ENCODE results near the gene CASQ1.

GRCh38 chr1:160196143-160196542 is 5.8 kb downstream of the CASQ1 start:
- no peak for TF ChIP-seq YY1 (IDR thresholded peaks at IDR 0.05; ENCODE audit: insufficient read depth, insufficient read length)
- no peak for TF ChIP-seq ZNF274 (IDR thresholded peaks at IDR 0.05; ENCODE audit: low read depth, low read length)
- no peak for TF ChIP-seq SUZ12 (IDR thresholded peaks at IDR 0.05; ENCODE audit: extremely low read depth, insufficient read depth, insufficient read length)

Measured in NT2/D1 (cell line).